Body of pancreas (tissue), 4 donors: Measurements from ENCODE around the gene BMP7. TPM values are rescaled to one million over a fixed set of nuclear protein-coding genes. Genes with fewer than 3 reads are reported as not detected.
"Not testable (repeated sequence)": the region's sequence is repeated elsewhere in the genome, so short reads cannot be mapped to it uniquely, and the experiment has no call there.

Experiments used
- ATAC-seq: fragments of 150-250 bp; one replicate; pipeline ENCODE4 v1.9.1; 2016
- DNase-seq, 4 donors: peaks; one replicate each; pipeline ENCODE4 v3.0.0-alpha.2; 2019
- H3K27ac ChIP-seq, 4 donors: fragments of 200-600 bp; sonication (generic); 1 replicate in 3 of 4; 2 replicates in 1 of 4; pipeline versions ENCODE4 v1.5.1 to v1.6.1; 2016 to 2019; ENCODE audit warnings: mild to moderate bottlenecking in 1 of 4, mixed read lengths in 1 of 4, moderate library complexity in 1 of 4
- H3K27me3 ChIP-seq, 2 donors: fragments of 200-600 bp; sonication (generic); one replicate each; pipeline ENCODE4 v1.6.0; 2016; ENCODE audit warnings: mild to moderate bottlenecking in 1 of 2
- H3K36me3 ChIP-seq, 2 donors: fragments of 200-600 bp; sonication (generic); replicated peaks in 1 of 2; 2 replicates each; pipeline ENCODE4 v1.5.1; 2016; ENCODE audit warnings: low read depth in 2 of 2; ENCODE audit not compliant: insufficient read depth in 1 of 2
- H3K4me1 ChIP-seq: fragments of 200-600 bp; sonication (generic); one replicate; pipeline ENCODE4 v1.6.0; 2016
- H3K4me3 ChIP-seq, 2 donors: fragments of 200-600 bp; sonication (generic); 1 replicate in 1 of 2; 2 replicates in 1 of 2; pipeline ENCODE4 v1.5.1; 2016 to 2019
- H3K9me3 ChIP-seq, 3 donors: fragments of 200-600 bp; sonication (generic); 1 replicate in 2 of 3; 2 replicates in 1 of 3; pipeline ENCODE4 v1.5.1; 2016
- POLR2A ChIP-seq, 3 donors: fragments of 450-650 bp; IDR thresholded peaks; one replicate each; pipeline ENCODE4 v1.6.1; 2016; ENCODE audit warnings: antibody characterized with exemption in 3 of 3, mild to moderate bottlenecking in 2 of 3
- WGBS, 2 donors: methylation state at CpG; one replicate each; pipeline ENCODE4 v1.1.5; 2017; 5-methylcytosine and 5-hydroxymethylcytosine counted together
- intact Hi-C: fragments of 100-400 bp; cut with DNase I; formaldehyde crosslinking; loops from one replicate; pipeline ENCODE4 v1.15.1; 2023
- total RNA-seq, 2 donors: library from RNA; depleted of rRNA; stranded (reverse); fragments of >200 nt; gene quantifications; one replicate each; pipeline ENCODE4 v1.1.0, GENCODE V29; 2016
- TF ChIP-seq, protein P1 (sequence below), 7 experiments: fragments of 450-650 bp in 4 of 7; fragments of 200-600 bp in 3 of 7; sonication (generic) in 3 of 7; IDR thresholded peaks; one replicate each; pipeline ENCODE4 v1.5.1; 2016 to 2019; ENCODE audit warnings: antibody characterized with exemption in 7 of 7

BMP7 gene
- total RNA-seq, 2 donors from 2014 or later: 4.2 TPM; not detected in 1

DNA sequence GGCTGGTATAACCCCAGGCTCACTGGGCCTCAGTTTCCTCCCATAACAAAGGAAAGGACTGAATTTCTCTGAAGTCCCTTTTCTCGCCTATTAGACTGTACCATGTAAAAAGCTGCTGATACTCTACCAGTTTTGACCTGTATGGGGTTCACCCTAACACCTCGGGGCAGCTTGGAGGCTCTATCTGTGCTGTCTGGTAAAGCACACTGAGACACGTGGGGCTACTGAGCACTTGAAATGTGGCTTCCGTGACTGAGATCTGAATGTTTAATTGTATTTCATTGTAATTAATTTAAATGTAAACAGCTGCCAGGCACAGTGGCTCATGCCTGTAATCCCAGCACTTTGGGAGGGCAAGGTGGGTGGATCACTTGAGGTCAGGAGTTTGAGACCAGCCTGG is 24.0 kb downstream of the BMP7 start:
- WGBS, 2 donors: 69 to 81% methylated on average over 4 of the region's 4 CpGs
- no peak overlapping the region for H3K27ac ChIP-seq
- no peak for ATAC-seq
- intact Hi-C loops: no loop called here
- no peak overlapping the region for H3K4me3 ChIP-seq
- no peak for TF ChIP-seq POLR2A (IDR thresholded peaks at IDR 0.05)
- TF ChIP-seq, protein P1, sequence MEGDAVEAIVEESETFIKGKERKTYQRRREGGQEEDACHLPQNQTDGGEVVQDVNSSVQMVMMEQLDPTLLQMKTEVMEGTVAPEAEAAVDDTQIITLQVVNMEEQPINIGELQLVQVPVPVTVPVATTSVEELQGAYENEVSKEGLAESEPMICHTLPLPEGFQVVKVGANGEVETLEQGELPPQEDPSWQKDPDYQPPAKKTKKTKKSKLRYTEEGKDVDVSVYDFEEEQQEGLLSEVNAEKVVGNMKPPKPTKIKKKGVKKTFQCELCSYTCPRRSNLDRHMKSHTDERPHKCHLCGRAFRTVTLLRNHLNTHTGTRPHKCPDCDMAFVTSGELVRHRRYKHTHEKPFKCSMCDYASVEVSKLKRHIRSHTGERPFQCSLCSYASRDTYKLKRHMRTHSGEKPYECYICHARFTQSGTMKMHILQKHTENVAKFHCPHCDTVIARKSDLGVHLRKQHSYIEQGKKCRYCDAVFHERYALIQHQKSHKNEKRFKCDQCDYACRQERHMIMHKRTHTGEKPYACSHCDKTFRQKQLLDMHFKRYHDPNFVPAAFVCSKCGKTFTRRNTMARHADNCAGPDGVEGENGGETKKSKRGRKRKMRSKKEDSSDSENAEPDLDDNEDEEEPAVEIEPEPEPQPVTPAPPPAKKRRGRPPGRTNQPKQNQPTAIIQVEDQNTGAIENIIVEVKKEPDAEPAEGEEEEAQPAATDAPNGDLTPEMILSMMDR (IDR thresholded peaks at IDR 0.05): no peak
- no peaks in the 10 kb centered on the region for H3K4me1 ChIP-seq
- no peak for DNase-seq
- no peaks in the 10 kb centered on the region for H3K36me3 ChIP-seq
- no peaks in the 10 kb centered on the region for H3K27me3 ChIP-seq
- H3K9me3 ChIP-seq: no peaks in the 10 kb centered on the region

DNA sequence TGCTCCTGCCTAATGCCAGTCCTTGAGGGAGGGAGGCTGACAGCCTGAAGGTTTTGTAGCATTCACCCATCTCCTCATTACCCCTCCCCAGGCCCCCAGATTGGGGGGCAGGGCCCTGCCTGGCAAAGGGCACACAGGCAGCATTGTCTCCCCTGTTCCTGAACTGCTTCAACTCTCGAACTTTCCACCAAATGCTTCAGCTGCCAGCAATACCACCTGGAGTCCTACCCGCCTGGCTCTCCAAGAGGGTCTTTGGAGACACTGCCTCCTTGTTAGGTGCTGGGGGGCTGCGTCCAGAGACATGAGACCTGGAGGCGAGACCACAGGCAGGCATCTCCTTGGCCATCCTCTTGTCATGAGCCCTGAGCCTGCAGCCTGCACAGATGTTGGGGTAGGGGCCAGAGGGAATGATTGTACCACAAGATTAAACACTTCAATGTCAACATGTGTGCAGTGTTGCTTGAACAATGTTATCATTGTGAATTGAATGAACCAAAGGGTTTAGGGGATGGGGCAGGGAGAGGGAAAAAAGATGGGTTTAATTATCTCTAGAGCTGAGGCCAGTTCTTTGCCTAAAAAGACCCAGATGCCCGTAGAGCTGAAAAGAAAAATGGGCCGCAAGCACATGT is 25.0 kb downstream of the BMP7 start:
- no peak for DNase-seq
- TF ChIP-seq POLR2A (IDR thresholded peaks at IDR 0.05): no peak
- TF ChIP-seq, protein P1 (IDR thresholded peaks at IDR 0.05): no peak
- ATAC-seq: no peak
- Histone ChIP-seq H3K27me3 (no peaks in the 10 kb centered on the region), H3K4me3 (no peak overlapping the region), H3K4me1 (no peaks in the 10 kb centered on the region), H3K27ac (no peak overlapping the region), H3K36me3 (no peaks in the 10 kb centered on the region), H3K9me3 (no peaks in the 10 kb centered on the region)
- WGBS, 2 donors: 43 to 51% methylated on average over 6 of the region's 6 CpGs
- intact Hi-C loops: no loop called here

DNA sequence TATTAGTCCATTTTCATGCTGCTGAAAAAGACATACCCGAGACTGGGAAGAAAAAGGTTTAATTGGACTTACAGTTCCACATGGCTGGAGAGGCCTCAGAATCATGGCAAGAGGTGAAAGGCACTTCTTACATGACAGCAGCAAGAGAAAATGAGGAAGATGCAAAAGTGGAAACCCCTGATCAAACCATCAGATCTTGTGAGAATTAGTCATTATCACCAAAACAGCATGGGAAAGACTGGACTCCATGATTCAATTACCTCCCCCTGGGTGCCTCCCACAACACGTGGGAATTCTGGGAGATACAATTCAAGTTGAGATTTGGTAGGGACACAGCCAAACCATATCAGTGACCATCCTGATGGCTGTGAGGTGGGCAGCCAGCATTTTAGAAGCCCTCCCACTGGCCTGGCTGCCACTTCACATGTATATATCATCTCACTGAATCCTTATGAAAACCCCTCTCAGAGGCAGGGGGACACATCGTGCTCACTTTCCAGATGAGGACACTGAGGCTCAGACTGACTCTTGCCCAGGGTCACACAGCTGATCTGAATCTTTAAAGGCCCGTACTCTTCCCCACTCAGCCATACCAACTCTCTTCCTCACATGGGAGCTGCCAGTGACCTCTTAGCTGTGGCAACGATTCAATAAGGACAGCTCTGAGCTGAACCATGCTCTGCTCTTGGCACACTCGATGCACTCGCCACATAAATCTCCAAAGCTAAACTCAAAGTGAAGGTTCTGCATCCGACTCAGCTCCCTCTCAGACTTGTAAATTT is 25.7 kb downstream of the BMP7 start:
- TF ChIP-seq, protein P1 (IDR thresholded peaks at IDR 0.05): no peak
- no peak for TF ChIP-seq POLR2A (IDR thresholded peaks at IDR 0.05)
- Histone ChIP-seq H3K9me3 (no peaks in the 10 kb centered on the region), H3K36me3 (no peaks in the 10 kb centered on the region), H3K4me3 (no peak overlapping the region), H3K27ac (no peak overlapping the region), H3K4me1 (no peaks in the 10 kb centered on the region), H3K27me3 (no peaks in the 10 kb centered on the region)
- ATAC-seq: no peak
- WGBS, 2 donors: 62 to 68% methylated on average over 8 of the region's 8 CpGs
- intact Hi-C loops: no loop called here
- DNase-seq: no peak

DNA sequence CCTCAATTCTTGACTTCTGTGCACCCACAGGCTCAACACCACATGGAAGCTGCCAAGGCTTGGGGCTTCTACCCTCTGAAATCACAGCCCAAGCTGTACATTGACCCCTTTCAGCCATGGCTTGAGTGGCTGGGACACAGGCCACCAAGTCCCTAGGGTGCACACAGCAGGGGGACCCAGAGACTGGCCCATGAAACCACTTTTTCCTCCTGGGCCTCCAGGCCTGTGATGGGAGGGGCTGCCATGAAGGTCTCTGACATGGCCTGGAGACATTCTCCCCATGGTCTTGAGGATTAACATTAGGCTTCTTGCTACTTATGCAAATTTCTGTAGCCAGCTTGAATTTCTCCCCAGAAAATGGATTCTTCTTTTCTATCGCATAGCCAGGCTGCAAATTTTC is 26.7 kb downstream of the BMP7 start:
- ATAC-seq, H3K27ac ChIP-seq, H3K9me3 ChIP-seq, intact Hi-C loops, DNase-seq, H3K36me3 ChIP-seq, H3K4me1 ChIP-seq, H3K4me3 ChIP-seq, H3K27me3 ChIP-seq: not testable (repeated sequence)
- WGBS, 2 donors: 89 to 92% methylated on average over 1 of the region's 1 CpG

DNA sequence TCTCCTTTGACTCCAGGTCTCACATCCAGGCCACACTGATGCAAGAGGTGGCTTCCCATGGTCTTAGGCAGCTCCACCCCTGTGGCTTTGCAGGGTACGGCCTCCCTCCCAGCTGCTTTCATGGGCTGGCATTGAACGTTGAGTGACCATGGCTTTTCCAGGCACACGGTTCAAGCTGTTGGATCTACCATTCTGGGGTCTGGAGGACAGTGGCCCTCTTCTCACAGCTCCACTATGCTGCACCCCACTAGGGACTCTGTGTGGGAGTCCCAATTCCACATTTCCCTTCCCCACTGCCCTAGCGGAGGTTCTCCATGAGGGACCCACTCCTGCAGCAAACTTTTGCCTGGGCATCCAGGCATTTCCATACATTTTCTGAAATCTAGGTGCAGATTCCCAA is 27.1 kb downstream of the BMP7 start:
- H3K27ac ChIP-seq, ATAC-seq, intact Hi-C loops: not testable (repeated sequence)

More for the DNA sequence above, 27.1 kb downstream of the BMP7 start:
- H3K27me3 ChIP-seq, DNase-seq, H3K36me3 ChIP-seq, H3K4me3 ChIP-seq, H3K9me3 ChIP-seq, H3K4me1 ChIP-seq: not testable (repeated sequence)
- 58 to 59% methylated on average over 4 of the region's 4 CpGs for WGBS, 2 donors
